Mammary epithelial cell (primary cell): Measurements from ENCODE around the gene PDE1C.

Source experiments
- CTCF ChIP-seq, 2 donors: IDR thresholded peaks in 1 of 2; conservative IDR thresholded peaks in 1 of 2; 2 replicates each; pipeline ENCODE4 v1.5.1; 2011 to 2012; ENCODE audit warnings: inconsistent platforms in 2 of 2, low read length in 2 of 2, mild to moderate bottlenecking in 2 of 2, control low read depth in 1 of 2, low read depth in 1 of 2; ENCODE audit not compliant: insufficient read depth in 1 of 2; ENCODE audit errors: extremely low read depth in 1 of 2
- EZH2 ChIP-seq: IDR thresholded peaks from 2 replicates; pipeline ENCODE4 v1.6.1; 2012; ENCODE audit warnings: low read length, inconsistent platforms, borderline replicate concordance

- TF ChIP-seq CTCF (conservative IDR thresholded peaks at IDR 0.05 in 1 of 2, IDR thresholded peaks at IDR 0.05 in 1 of 2; ENCODE audit: extremely low read depth in 1 of 2, insufficient read depth in 1 of 2, low read depth in 1 of 2, low read length in 2 of 2) (no peak), EZH2 (no peak)
Measured at GRCh38 chr7:31974351-31974750, 95.9 kb downstream of the PDE1C start.
